PC-9 (cell line): Measurements from ENCODE around the gene STN1. TPM values are rescaled to one million over a fixed set of nuclear protein-coding genes. Genes with fewer than 3 reads are reported as not detected.

Experiments
- BruUV-seq: library from RNA; stranded (reverse); fragments of 400-500 nt; replicated peaks from 2 replicates; lab custom pipeline; 2021; lab: Mats Ljungman, UMichigan
- CTCF ChIA-PET: fragments of 300-600 bp; sonication (Branson Sonifier 250); formaldehyde crosslinking; loops from one replicate; lab custom pipeline; 2022; ENCODE audit warnings: antibody characterized with exemption; lab: Charles Lee
- POLR2A ChIA-PET: fragments of 300-600 bp; sonication (Branson Sonifier 250); formaldehyde crosslinking; loops from one replicate; lab custom pipeline; 2022; ENCODE audit warnings: antibody characterized with exemption; ENCODE audit not compliant: unreplicated experiment; lab: Charles Lee
- DNase-seq, 2 experiments: peaks; one replicate each; pipeline versions ENCODE4 v3.0.0 to v3.0.0-alpha.2; 2015 to 2022; ENCODE audit warnings: mixed read lengths in 1 of 2
- H2AFZ ChIP-seq: fragments of 200-600 bp; sonication (generic); 2 replicates; pipeline ENCODE4 v1.8.1; 2017; ENCODE audit warnings: antibody characterized with exemption
- H3F3A ChIP-seq: fragments of 200-600 bp; sonication (generic); 2 replicates; pipeline ENCODE4 v1.8.1; 2017; ENCODE audit warnings: antibody characterized with exemption, mild to moderate bottlenecking, low read depth; ENCODE audit not compliant: insufficient read depth
- H3K27ac ChIP-seq: fragments of 200-600 bp; sonication (generic); 2 replicates; pipeline ENCODE4 v1.6.1; 2016; ENCODE audit warnings: mixed run types
- H3K27me3 ChIP-seq: fragments of 200-600 bp; sonication (generic); 2 replicates; pipeline ENCODE4 v1.6.1; 2016; ENCODE audit warnings: low read depth, mixed run types; ENCODE audit not compliant: insufficient read depth
- H3K36me3 ChIP-seq: fragments of 200-600 bp; sonication (generic); 2 replicates; pipeline ENCODE4 v1.6.1; 2016; ENCODE audit warnings: low read depth, mixed run types
- H3K4me1 ChIP-seq: fragments of 200-600 bp; sonication (generic); replicated peaks from 2 replicates; pipeline ENCODE4 v1.6.1; 2016; ENCODE audit warnings: mixed run types; ENCODE audit not compliant: insufficient read depth
- H3K4me2 ChIP-seq: fragments of 200-600 bp; sonication (generic); 2 replicates; pipeline ENCODE4 v1.6.1; 2017; ENCODE audit warnings: mixed run types
- H3K4me3 ChIP-seq: fragments of 200-600 bp; sonication (generic); 2 replicates; pipeline ENCODE4 v1.6.1; 2016; ENCODE audit warnings: mixed run types
- H3K79me2 ChIP-seq: fragments of 200-600 bp; sonication (generic); 2 replicates; pipeline ENCODE4 v1.6.1; 2017; ENCODE audit warnings: low read depth, mixed run types
- H3K9me2 ChIP-seq: fragments of 200-600 bp; sonication (generic); 2 replicates; pipeline ENCODE4 v1.8.1; 2017; ENCODE audit warnings: mild to moderate bottlenecking; ENCODE audit not compliant: insufficient read depth
- H3K9me3 ChIP-seq: fragments of 200-600 bp; sonication (generic); 2 replicates; pipeline ENCODE4 v1.8.1; 2016; ENCODE audit warnings: low read depth; ENCODE audit not compliant: insufficient read depth
- H4K20me1 ChIP-seq: fragments of 200-600 bp; sonication (generic); 2 replicates; pipeline ENCODE4 v1.8.1; 2017; ENCODE audit not compliant: insufficient read depth
- CTCF ChIP-seq: fragments of 200-600 bp; sonication (generic); conservative IDR thresholded peaks from 2 replicates; pipeline ENCODE4 v1.6.1; 2017; ENCODE audit warnings: mixed run types, antibody characterized with exemption, mild to moderate bottlenecking, moderate library complexity
- EZH2 ChIP-seq: fragments of 200-600 bp; sonication (generic); IDR thresholded peaks from 2 replicates; pipeline ENCODE4 v1.8.0; 2017; ENCODE audit warnings: antibody characterized with exemption, low read depth
- intact Hi-C: fragments of 100-400 bp; cut with micrococcal nuclease; formaldehyde crosslinking; loops from one replicate; pipeline ENCODE4 v1.10.0; 2022; ENCODE audit not compliant: unreplicated experiment
- total RNA-seq: library from RNA; stranded (reverse); gene quantifications from 2 replicates; pipeline ENCODE4 v1.2.3, GENCODE V29; 2021

The STN1 gene
- total RNA-seq, 1 experiment from 2014 or later = 20.5 TPM

GRCh38 chr10:103871006-103871405, 47.0 kb downstream of the STN1 start:
- no TSS peak for BruUV-seq
- TF ChIP-seq EZH2 (no peak), CTCF (no peak)
- Histone ChIP-seq H3K27ac (peak overlapping the region; percentile 82), H3K4me2 (peak overlapping the region; percentile 63), H3K36me3 (no peaks in the 10 kb centered on the region), H2AFZ (peak overlapping the region; percentile 55; the same call in 1 of the 2 replicates), H3K27me3 (no peaks in the 10 kb centered on the region), H3F3A (peaks cover 24% of the 10 kb centered on the region; the same call in 1 of the 2 replicates), H3K9me3 (no peaks in the 10 kb centered on the region; the same call in 1 of the 2 replicates), H3K4me3 (no peak overlapping the region; the same call in 1 of the 2 replicates), H4K20me1 (no peaks in the 10 kb centered on the region), H3K79me2 (no peaks in the 10 kb centered on the region), H3K4me1 (peaks cover 36% of the 10 kb centered on the region), H3K9me2 (no peaks in the 10 kb centered on the region)
- DNase-seq = no peak
- intact Hi-C loops = no loop called here
- POLR2A ChIA-PET = no interaction called here
- CTCF ChIA-PET = no interaction called here

- intact Hi-C loops = no loop called here
- no peaks in the 10 kb centered on the region for H3K79me2 ChIP-seq
- H3K4me2 ChIP-seq = peak overlapping the region; percentile 63
- peak overlapping the region; percentile 55; the same call in 1 of the 2 replicates for H2AFZ ChIP-seq
- H4K20me1 ChIP-seq = no peaks in the 10 kb centered on the region
- H3F3A ChIP-seq = peaks cover 24% of the 10 kb centered on the region; the same call in 1 of the 2 replicates
- DNase-seq = peak; percentile 51 to 89
- H3K4me3 ChIP-seq = no peak overlapping the region; the same call in 1 of the 2 replicates
- TF ChIP-seq EZH2 (no peak), CTCF (no peak)
- no peaks in the 10 kb centered on the region; the same call in 1 of the 2 replicates for H3K9me3 ChIP-seq
- H3K4me1 ChIP-seq = peaks cover 36% of the 10 kb centered on the region
- H3K9me2 ChIP-seq = no peaks in the 10 kb centered on the region
- no peaks in the 10 kb centered on the region for H3K36me3 ChIP-seq
- H3K27me3 ChIP-seq = no peaks in the 10 kb centered on the region
- no TSS peak for BruUV-seq
- ChIA-PET CTCF (no interaction called here), POLR2A (no interaction called here)
- peak overlapping the region; percentile 82 for H3K27ac ChIP-seq
These were observed 47.5 kb downstream of the STN1 start for GRCh38 chr10:103870516-103870915.

GRCh38 chr10:103869336-103869735, 48.6 kb downstream of the STN1 start:
- Histone ChIP-seq H3K4me1 (peaks cover 36% of the 10 kb centered on the region), H2AFZ (no peak overlapping the region), H3K9me2 (no peaks in the 10 kb centered on the region), H3K4me2 (no peak overlapping the region), H3K36me3 (no peaks in the 10 kb centered on the region), H3F3A (peaks cover 24% of the 10 kb centered on the region; the same call in 1 of the 2 replicates), H3K79me2 (no peaks in the 10 kb centered on the region), H4K20me1 (no peaks in the 10 kb centered on the region), H3K4me3 (no peak overlapping the region), H3K27me3 (no peaks in the 10 kb centered on the region), H3K9me3 (peaks cover 5% of the 10 kb centered on the region; the same call in 1 of the 2 replicates), H3K27ac (no peak overlapping the region)
- no TSS peak for BruUV-seq
- intact Hi-C loops = no loop called here
- CTCF ChIA-PET = interaction anchor here (0.6 kb wide), 1 partner anchor 14 kb away, joined by 3 read pairs; no protein-coding TSS in a partner anchor
- POLR2A ChIA-PET = no interaction called here
- no peak for DNase-seq
- TF ChIP-seq CTCF (no peak), EZH2 (no peak)
